ENCODE measurements around the gene ATP6V1C2.

DNA sequence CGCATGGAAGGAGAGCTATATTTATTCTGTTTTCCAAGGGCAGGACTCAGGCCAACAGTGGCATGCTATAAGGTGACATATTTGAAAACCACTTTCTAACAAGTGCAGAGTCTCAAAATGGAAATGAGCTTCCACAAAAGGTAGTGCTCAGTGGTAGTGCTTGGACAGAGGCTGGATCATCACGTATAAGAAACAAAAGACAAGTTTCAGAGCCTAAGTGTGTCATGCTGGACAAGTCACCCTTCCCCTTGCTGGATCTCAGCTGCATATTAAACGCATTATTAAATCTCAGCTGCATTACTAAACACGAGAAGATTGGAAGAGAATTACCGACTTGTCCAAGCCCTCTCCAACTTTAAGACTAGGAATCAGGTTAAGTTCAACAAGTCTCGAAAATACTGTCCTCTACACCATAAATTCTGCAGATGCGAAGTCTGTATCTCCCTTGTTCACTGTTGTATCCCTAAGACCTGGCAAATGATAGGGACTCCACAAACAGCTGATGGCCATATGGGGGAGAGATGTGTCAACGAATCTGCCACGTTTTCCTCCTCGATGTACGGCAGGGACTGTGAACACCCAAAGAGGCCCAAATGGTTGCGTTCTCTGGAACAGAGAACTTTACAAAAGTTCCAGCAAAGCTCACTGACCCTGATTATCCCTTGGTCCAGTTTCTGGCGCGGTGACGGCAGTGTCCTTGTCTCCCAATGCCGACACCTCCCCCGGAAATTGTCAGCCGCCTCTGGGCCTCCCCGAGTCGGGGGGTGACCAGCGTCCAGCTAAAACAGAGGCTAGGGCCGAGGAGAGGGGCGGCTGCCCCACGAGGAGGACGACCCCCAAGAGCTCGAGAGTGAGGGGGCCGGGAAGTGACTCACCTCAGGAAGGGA, 32.3 kb upstream of the ATP6V1C2 start:
- TF ChIP-seq POLR2AphosphoS5 (IDR thresholded peaks at IDR 0.05; ENCODE audit: insufficient read depth, low read depth, low read length), result no peak
- TF ChIP-seq, protein P1, sequence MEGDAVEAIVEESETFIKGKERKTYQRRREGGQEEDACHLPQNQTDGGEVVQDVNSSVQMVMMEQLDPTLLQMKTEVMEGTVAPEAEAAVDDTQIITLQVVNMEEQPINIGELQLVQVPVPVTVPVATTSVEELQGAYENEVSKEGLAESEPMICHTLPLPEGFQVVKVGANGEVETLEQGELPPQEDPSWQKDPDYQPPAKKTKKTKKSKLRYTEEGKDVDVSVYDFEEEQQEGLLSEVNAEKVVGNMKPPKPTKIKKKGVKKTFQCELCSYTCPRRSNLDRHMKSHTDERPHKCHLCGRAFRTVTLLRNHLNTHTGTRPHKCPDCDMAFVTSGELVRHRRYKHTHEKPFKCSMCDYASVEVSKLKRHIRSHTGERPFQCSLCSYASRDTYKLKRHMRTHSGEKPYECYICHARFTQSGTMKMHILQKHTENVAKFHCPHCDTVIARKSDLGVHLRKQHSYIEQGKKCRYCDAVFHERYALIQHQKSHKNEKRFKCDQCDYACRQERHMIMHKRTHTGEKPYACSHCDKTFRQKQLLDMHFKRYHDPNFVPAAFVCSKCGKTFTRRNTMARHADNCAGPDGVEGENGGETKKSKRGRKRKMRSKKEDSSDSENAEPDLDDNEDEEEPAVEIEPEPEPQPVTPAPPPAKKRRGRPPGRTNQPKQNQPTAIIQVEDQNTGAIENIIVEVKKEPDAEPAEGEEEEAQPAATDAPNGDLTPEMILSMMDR (IDR thresholded peaks at IDR 0.05; ENCODE audit: extremely low read depth in 1 of 2, insufficient read depth in 1 of 2, low read depth in 1 of 2, low read length in 2 of 2), result no peak
- no peak for TF ChIP-seq MAX (IDR thresholded peaks at IDR 0.05; ENCODE audit: insufficient read depth, insufficient read length)
- no peak for TF ChIP-seq POLR2A (IDR thresholded peaks at IDR 0.05; ENCODE audit: low read depth, low read length)
- no peak for TF ChIP-seq JUN (IDR thresholded peaks at IDR 0.05; ENCODE audit: borderline replicate concordance, insufficient read depth, insufficient read length, low read depth)
- no peak for TF ChIP-seq MYC (IDR thresholded peaks at IDR 0.05; ENCODE audit: low read depth, low read length)
- TF ChIP-seq EZH2 (IDR thresholded peaks at IDR 0.05; ENCODE audit: borderline replicate concordance, low read depth, low read length, severe bottlenecking), result no peak

All from endothelial cell of umbilical vein (primary cell).